Suprapubic skin (tissue), 4 donors: Measurements from ENCODE around the gene PCDH15. TPM values are rescaled to one million over a fixed set of nuclear protein-coding genes. Genes with fewer than 3 reads are reported as not detected.

Experiments used
- DNase-seq, 2 donors: peaks; one replicate each; pipeline ENCODE4 v3.0.0-alpha.2; 2019; ENCODE audit warnings: low spot score in 2 of 2
- H3K27ac ChIP-seq: fragments of 200-600 bp; sonication (generic); one replicate; pipeline ENCODE4 v1.5.1; 2019
- H3K27me3 ChIP-seq: fragments of 200-600 bp; sonication (generic); one replicate; pipeline ENCODE4 v1.5.1; 2019
- H3K36me3 ChIP-seq: fragments of 200-600 bp; sonication (generic); one replicate; pipeline ENCODE4 v1.5.1; 2019
- H3K4me1 ChIP-seq: fragments of 200-600 bp; sonication (generic); one replicate; pipeline ENCODE4 v1.5.1; 2019
- H3K4me3 ChIP-seq: fragments of 200-600 bp; sonication (generic); one replicate; pipeline ENCODE4 v1.5.1; 2019; ENCODE audit warnings: mild to moderate bottlenecking
- H3K9me3 ChIP-seq: fragments of 200-600 bp; sonication (generic); one replicate; pipeline ENCODE4 v1.5.1; 2019
- EP300 ChIP-seq: sonication (generic); formaldehyde crosslinking; IDR thresholded peaks from one replicate; pipeline ENCODE4 v1.6.1; 2017; ENCODE audit warnings: antibody characterized with exemption
- POLR2A ChIP-seq, 2 donors: fragments of 450-650 bp; IDR thresholded peaks; one replicate each; pipeline ENCODE4 v1.6.1; 2017; ENCODE audit warnings: antibody characterized with exemption in 2 of 2, mild to moderate bottlenecking in 2 of 2, moderate library complexity in 2 of 2
- POLR2AphosphoS5 ChIP-seq, 3 donors: sonication (generic); formaldehyde crosslinking; IDR thresholded peaks; one replicate each; pipeline ENCODE4 v1.6.1; 2017; ENCODE audit warnings: antibody characterized with exemption in 3 of 3
- WGBS: methylation state at CpG from one replicate; pipeline ENCODE4 v1.1.5; 2018; 5-methylcytosine and 5-hydroxymethylcytosine counted together
- total RNA-seq, 4 donors: library from RNA; depleted of rRNA; stranded (reverse); fragments of >200 nt; gene quantifications; one replicate each; pipeline ENCODE4 v1.1.0, GENCODE V29; 2016
- TF ChIP-seq, protein P1 (sequence below), 2 donors: fragments of 200-600 bp in 1 of 2; fragments of 450-650 bp in 1 of 2; sonication (generic) in 1 of 2; IDR thresholded peaks; one replicate each; pipeline ENCODE4 v1.5.1; 2016 to 2019; ENCODE audit warnings: antibody characterized with exemption in 2 of 2, mild to moderate bottlenecking in 1 of 2, moderate library complexity in 1 of 2

Gene PCDH15
- total RNA-seq, 4 donors from 2014 or later, result 0.11 TPM; not detected in 3

DNA sequence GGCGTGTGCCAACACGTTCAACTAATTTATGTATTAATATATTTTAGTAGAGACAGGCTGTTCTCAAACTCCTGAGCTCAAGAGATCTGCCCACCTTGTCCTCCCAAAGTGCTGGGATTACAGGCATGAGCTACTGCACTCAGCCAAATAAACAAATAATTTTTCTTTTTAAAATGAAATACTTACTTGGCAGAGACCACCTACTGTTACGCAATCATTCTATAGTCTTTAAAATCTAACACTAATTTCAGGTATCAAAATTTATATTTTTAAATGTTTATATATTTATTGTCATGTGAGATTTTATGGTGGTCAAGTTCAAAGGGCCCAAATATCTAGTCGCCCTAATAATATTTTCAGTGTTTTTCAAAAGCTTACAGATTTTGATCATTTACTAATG lies 323.3 kb downstream of the PCDH15 start:
- H3K4me3 ChIP-seq, result no peak overlapping the region
- 94% methylated on average over 4 of the region's 4 CpGs for WGBS
- no peak overlapping the region for H3K27ac ChIP-seq
- no peaks in the 10 kb centered on the region for H3K4me1 ChIP-seq
- no peak for DNase-seq
- H3K36me3 ChIP-seq, result no peaks in the 10 kb centered on the region
- no peaks in the 10 kb centered on the region for H3K27me3 ChIP-seq
- no peak for TF ChIP-seq EP300
- TF ChIP-seq, protein P1, sequence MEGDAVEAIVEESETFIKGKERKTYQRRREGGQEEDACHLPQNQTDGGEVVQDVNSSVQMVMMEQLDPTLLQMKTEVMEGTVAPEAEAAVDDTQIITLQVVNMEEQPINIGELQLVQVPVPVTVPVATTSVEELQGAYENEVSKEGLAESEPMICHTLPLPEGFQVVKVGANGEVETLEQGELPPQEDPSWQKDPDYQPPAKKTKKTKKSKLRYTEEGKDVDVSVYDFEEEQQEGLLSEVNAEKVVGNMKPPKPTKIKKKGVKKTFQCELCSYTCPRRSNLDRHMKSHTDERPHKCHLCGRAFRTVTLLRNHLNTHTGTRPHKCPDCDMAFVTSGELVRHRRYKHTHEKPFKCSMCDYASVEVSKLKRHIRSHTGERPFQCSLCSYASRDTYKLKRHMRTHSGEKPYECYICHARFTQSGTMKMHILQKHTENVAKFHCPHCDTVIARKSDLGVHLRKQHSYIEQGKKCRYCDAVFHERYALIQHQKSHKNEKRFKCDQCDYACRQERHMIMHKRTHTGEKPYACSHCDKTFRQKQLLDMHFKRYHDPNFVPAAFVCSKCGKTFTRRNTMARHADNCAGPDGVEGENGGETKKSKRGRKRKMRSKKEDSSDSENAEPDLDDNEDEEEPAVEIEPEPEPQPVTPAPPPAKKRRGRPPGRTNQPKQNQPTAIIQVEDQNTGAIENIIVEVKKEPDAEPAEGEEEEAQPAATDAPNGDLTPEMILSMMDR (IDR thresholded peaks at IDR 0.05), result no peak
- TF ChIP-seq POLR2AphosphoS5 (IDR thresholded peaks at IDR 0.05), result no peak
- TF ChIP-seq POLR2A (IDR thresholded peaks at IDR 0.05), result no peak
- H3K9me3 ChIP-seq, result no peaks in the 10 kb centered on the region

DNA sequence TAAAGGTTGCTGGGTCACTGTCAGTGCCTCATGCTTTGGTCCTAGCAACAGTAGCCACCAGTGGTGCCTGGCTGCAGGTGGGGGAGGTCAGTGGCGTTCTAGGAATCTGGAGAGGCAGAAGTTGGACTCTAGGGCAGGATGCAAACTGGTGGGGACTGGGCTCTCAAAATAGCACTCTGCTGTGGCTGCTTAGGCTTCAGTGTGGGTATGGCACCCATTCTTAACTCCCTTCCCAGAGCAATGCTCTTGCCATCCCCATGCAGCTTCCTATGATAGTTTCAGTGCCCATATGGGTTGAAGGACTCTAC lies 330.8 kb downstream of the PCDH15 start:
- WGBS, result 86% methylated on average over 1 of the region's 1 CpG

DNA sequence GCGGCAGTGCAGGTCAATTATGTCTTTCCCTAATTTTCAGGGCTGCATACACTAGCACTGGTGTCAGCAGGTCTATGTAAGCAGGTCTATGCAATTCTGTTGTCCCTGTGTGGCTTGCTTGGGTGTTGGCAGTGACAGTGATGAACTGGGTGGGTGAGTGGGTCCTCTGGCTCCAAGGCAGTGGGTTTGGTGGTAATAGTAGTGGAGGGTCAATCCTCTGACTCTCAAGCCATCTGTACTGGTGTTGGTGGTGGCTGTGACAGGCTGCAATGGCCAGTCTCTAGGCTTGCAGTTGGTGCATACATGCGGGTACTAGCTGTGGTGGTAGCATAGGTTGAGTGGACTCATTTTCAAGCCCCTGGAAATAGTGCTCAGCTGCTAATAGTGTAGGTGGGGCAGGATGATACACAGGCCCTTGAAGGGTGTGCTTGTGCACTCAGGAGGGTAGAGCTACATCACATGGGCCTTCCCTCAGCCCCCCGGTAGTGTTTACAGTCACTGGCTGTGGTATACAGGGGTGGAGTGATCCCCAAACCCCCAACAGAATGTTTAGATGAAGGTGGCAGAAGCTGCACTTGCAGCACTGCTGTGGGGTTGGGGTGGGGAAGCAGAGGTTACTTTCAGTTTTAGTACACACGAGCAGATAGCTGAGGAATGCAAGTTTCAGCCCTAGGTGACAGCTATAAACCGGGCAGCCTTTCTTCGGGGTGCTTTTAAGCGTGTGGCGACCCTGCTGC lies 331.3 kb downstream of the PCDH15 start:
- Histone ChIP-seq H3K4me3 (no peak overlapping the region), H3K27me3 (no peaks in the 10 kb centered on the region), H3K27ac (no peak overlapping the region), H3K9me3 (peaks cover 4% of the 10 kb centered on the region), H3K4me1 (no peaks in the 10 kb centered on the region), H3K36me3 (no peaks in the 10 kb centered on the region)
- 81% methylated on average over 5 of the region's 8 CpGs for WGBS
- no peak for TF ChIP-seq POLR2A (IDR thresholded peaks at IDR 0.05)
- TF ChIP-seq, protein P1 (IDR thresholded peaks at IDR 0.05), result no peak
- no peak for TF ChIP-seq EP300
- no peak for TF ChIP-seq POLR2AphosphoS5 (IDR thresholded peaks at IDR 0.05)
- DNase-seq, result no peak

More for the DNA sequence above, 330.8 kb downstream of the PCDH15 start:
- no peak overlapping the region for H3K4me3 ChIP-seq
- H3K4me1 ChIP-seq, result no peaks in the 10 kb centered on the region
- TF ChIP-seq, protein P1 (IDR thresholded peaks at IDR 0.05), result no peak
- TF ChIP-seq POLR2AphosphoS5 (IDR thresholded peaks at IDR 0.05), result no peak
- no peak for TF ChIP-seq POLR2A (IDR thresholded peaks at IDR 0.05)
- TF ChIP-seq EP300, result no peak
- no peak overlapping the region for H3K27ac ChIP-seq
- no peaks in the 10 kb centered on the region for H3K27me3 ChIP-seq
- no peak for DNase-seq
- H3K9me3 ChIP-seq, result peaks cover 4% of the 10 kb centered on the region
- H3K36me3 ChIP-seq, result no peaks in the 10 kb centered on the region

DNA sequence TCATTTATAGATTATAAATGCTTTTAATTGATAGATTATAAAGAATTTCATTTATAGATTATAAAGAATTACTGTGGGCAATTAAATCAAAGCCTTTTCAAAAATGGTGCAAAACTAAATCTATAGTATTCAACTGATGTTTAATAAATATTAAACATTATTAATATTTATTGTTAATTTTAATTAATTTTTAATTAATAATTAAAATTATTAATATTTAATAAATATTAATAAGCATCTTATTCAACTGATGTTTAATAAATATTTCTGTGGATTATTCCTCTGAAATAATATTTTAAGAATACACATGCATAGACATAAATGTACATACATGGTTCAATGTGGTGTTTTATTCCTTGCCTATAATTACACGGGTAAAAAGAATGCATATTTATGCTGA lies 346.8 kb downstream of the PCDH15 start:
- TF ChIP-seq, protein P1 (IDR thresholded peaks at IDR 0.05), result no peak
- TF ChIP-seq POLR2A (IDR thresholded peaks at IDR 0.05) (no peak), EP300 (no peak), POLR2AphosphoS5 (IDR thresholded peaks at IDR 0.05) (no peak)
- DNase-seq, result no peak
- Histone ChIP-seq H3K4me1 (no peaks in the 10 kb centered on the region), H3K27ac (no peak overlapping the region), H3K9me3 (no peaks in the 10 kb centered on the region), H3K4me3 (no peak overlapping the region), H3K27me3 (no peaks in the 10 kb centered on the region), H3K36me3 (no peaks in the 10 kb centered on the region)
- WGBS, result 45% methylated on average over 1 of the region's 1 CpG

DNA sequence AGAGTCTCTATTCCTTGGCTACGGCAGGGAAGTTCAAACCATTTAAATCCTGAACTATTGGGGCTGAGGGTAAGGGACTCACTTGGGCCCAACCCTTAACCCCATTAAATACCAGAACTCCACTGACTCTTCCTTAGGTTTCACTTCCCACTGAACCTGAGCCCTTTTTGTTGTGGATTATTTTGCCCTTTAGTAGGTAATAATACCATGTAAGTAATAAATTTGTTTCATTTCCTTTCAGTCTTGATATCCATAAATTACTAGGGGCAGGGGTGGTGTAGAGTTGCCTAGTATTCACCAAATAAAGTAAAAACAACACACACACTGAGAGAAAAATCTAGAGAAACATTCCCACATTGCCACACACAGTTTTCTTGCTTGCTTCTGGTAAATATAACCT lies 352.0 kb downstream of the PCDH15 start:
- 77% methylated on average over 1 of the region's 1 CpG for WGBS
- H3K27me3 ChIP-seq, result no peaks in the 10 kb centered on the region
- DNase-seq, result no peak
- no peaks in the 10 kb centered on the region for H3K4me1 ChIP-seq
- no peak overlapping the region for H3K27ac ChIP-seq
- no peak for TF ChIP-seq POLR2AphosphoS5 (IDR thresholded peaks at IDR 0.05)
- TF ChIP-seq, protein P1 (IDR thresholded peaks at IDR 0.05), result no peak
- TF ChIP-seq POLR2A (IDR thresholded peaks at IDR 0.05), result no peak
- no peak for TF ChIP-seq EP300
- H3K4me3 ChIP-seq, result no peak overlapping the region
- no peaks in the 10 kb centered on the region for H3K36me3 ChIP-seq
- no peaks in the 10 kb centered on the region for H3K9me3 ChIP-seq
